Measurements from ENCODE around the gene LRRC74A. TPM values are rescaled to one million over a fixed set of nuclear protein-coding genes. Genes with fewer than 3 reads are reported as not detected.

The LRRC74A gene
- total RNA-seq, 2 experiments from 2014 or later = not detected

DNA sequence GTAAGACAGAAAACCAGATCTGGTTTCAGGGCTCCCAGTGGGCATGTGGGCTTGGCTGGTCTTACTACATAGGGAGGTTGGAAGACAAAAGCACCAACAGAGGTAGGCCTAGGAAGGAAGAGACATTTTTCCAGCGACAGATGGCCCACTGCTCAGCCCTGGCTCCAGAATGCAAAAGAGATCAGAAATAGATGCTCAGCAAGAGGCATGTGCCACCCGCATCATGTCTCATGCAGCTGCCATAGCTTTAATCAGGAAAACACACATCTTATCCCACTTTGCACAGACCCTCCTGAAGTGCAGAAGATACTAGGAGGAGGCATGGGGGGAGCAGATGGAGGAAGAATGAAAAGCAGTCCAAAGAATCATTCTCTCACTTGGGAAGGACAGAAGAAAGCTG, 39.6 kb upstream of the LRRC74A start:
- Mint-ChIP-seq H3K27me3 (no peaks in the 10 kb centered on the region), H3K4me1 (peaks cover 19% of the 10 kb centered on the region), H3K36me3 (peaks cover 3% of the 10 kb centered on the region), H3K27ac (no peak overlapping the region), H3K9me3 (no peaks in the 10 kb centered on the region), H3K4me3 (no peak overlapping the region)
- DNase-seq = no peak

- H3K27ac Mint-ChIP-seq = no peak overlapping the region
- H3K4me1 Mint-ChIP-seq = peaks cover 3% of the 10 kb centered on the region
- H3K36me3 Mint-ChIP-seq = peaks cover 20% of the 10 kb centered on the region
- DNase-seq = no peak
- no peaks in the 10 kb centered on the region for H3K9me3 Mint-ChIP-seq
- H3K4me3 Mint-ChIP-seq = no peak overlapping the region
- no peaks in the 10 kb centered on the region for H3K27me3 Mint-ChIP-seq
Observed at GRCh38 chr14:76792422-76792821, 33.8 kb upstream of the LRRC74A start.

GRCh38 chr14:76793324-76793723, 32.9 kb upstream of the LRRC74A start:
- Mint-ChIP-seq H3K27me3 (no peaks in the 10 kb centered on the region), H3K4me3 (no peak overlapping the region), H3K27ac (no peak overlapping the region), H3K9me3 (no peaks in the 10 kb centered on the region), H3K4me1 (peaks cover 3% of the 10 kb centered on the region), H3K36me3 (peaks cover 25% of the 10 kb centered on the region)
- DNase-seq = no peak

- DNase-seq = no peak
- H3K36me3 Mint-ChIP-seq = peaks cover 26% of the 10 kb centered on the region
- peaks cover 3% of the 10 kb centered on the region for H3K4me1 Mint-ChIP-seq
- H3K27ac Mint-ChIP-seq = no peak overlapping the region
- H3K4me3 Mint-ChIP-seq = no peak overlapping the region
- H3K9me3 Mint-ChIP-seq = no peaks in the 10 kb centered on the region
- H3K27me3 Mint-ChIP-seq = no peaks in the 10 kb centered on the region
Observed at GRCh38 chr14:76793956-76794355, 32.3 kb upstream of the LRRC74A start.

GRCh38 chr14:76806446-76806845, 19.8 kb upstream of the LRRC74A start:
- no peak overlapping the region for H3K4me3 Mint-ChIP-seq
- peaks cover 24% of the 10 kb centered on the region for H3K4me1 Mint-ChIP-seq
- H3K27me3 Mint-ChIP-seq = no peaks in the 10 kb centered on the region
- peaks cover 27% of the 10 kb centered on the region for H3K36me3 Mint-ChIP-seq
- H3K27ac Mint-ChIP-seq = no peak overlapping the region
- no peak for DNase-seq
- no peaks in the 10 kb centered on the region for H3K9me3 Mint-ChIP-seq

- Mint-ChIP-seq H3K36me3 (peaks cover 23% of the 10 kb centered on the region), H3K4me1 (peaks cover 26% of the 10 kb centered on the region), H3K27ac (no peak overlapping the region), H3K9me3 (no peaks in the 10 kb centered on the region), H3K27me3 (no peaks in the 10 kb centered on the region), H3K4me3 (no peak overlapping the region)
- no peak for DNase-seq
Observed at GRCh38 chr14:76808011-76808410, 18.2 kb upstream of the LRRC74A start.

DNA sequence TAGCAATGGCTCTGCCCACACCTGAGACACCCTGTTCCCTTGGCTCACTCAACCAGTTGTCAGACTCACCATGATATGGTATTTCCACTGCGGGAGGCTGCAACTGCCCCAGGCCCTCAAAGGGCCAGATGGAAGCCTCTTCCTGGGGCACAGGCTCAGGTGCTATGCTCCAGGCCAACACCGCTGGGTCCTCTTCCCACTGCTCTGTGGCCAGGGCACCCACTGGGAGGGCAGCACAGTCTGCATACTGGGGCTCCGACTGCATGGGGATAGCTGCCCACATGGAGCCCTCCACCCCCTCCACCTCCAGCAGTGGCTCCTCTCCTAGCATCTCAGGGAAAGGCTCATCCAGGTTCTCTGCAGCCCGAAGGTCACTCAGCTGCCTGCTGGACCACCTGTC, 17.2 kb upstream of the LRRC74A start:
- Mint-ChIP-seq H3K9me3 (no peaks in the 10 kb centered on the region), H3K27me3 (no peaks in the 10 kb centered on the region), H3K36me3 (peaks cover 19% of the 10 kb centered on the region), H3K4me3 (no peak overlapping the region), H3K27ac (no peak overlapping the region), H3K4me1 (peaks cover 24% of the 10 kb centered on the region)
- no peak for DNase-seq

DNA sequence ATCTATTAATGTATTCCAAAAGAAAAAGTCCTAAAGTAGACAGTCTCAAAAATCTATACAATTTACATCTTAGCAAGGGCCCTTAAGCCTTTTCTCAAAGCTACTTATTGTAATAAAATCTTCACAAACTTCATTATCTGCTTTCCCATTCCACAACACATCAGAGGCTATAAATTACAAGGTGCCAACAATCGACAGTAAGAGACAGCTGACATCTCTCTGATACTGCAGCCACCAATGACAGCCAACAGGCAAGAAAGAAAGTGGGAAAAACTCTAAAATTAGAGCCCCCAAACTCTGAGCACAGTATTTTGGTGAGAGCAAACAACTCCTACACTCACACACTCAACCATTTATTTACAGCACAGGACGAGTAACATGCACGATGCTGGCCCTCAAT, 15.7 kb upstream of the LRRC74A start:
- Mint-ChIP-seq H3K36me3 (peaks cover 16% of the 10 kb centered on the region), H3K9me3 (no peaks in the 10 kb centered on the region), H3K4me1 (peaks cover 24% of the 10 kb centered on the region), H3K27ac (no peak overlapping the region), H3K4me3 (peak overlapping the region; percentile 88), H3K27me3 (no peaks in the 10 kb centered on the region)
- no peak for DNase-seq

GRCh38 chr14:76810953-76811400, 15.2 kb upstream of the LRRC74A start:
- H3K27me3 Mint-ChIP-seq = no peaks in the 10 kb centered on the region
- H3K4me3 Mint-ChIP-seq = peak overlapping the region; percentile 88
- no peak overlapping the region for H3K27ac Mint-ChIP-seq
- H3K4me1 Mint-ChIP-seq = peaks cover 24% of the 10 kb centered on the region
- H3K36me3 Mint-ChIP-seq = peaks cover 14% of the 10 kb centered on the region
- DNase-seq = no peak
- H3K9me3 Mint-ChIP-seq = no peaks in the 10 kb centered on the region

- Mint-ChIP-seq H3K27me3 (no peaks in the 10 kb centered on the region), H3K4me1 (peaks cover 24% of the 10 kb centered on the region), H3K4me3 (peak overlapping the region; percentile 88), H3K9me3 (no peaks in the 10 kb centered on the region), H3K36me3 (peaks cover 14% of the 10 kb centered on the region), H3K27ac (peak overlapping the region; percentile 89)
- no peak for DNase-seq
Observed at GRCh38 chr14:76811561-76811960, 14.6 kb upstream of the LRRC74A start.

DNA sequence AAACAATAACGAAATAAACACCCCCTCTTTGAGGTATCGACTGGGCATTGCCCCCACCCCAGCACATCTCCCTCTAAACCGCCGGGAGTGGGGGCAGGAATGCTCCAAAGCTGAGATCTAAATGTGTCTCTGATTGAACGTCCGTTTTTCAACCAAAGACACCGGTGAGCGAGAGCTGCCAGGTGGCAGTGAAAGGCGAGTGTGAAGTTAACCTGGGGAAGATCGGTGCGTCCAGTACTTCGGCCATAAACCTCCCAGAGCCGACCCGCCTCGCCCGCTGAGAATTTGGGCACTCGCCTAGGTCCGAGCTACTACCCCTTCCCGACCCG, 14.2 kb upstream of the LRRC74A start:
- Mint-ChIP-seq H3K27ac (peak overlapping the region; percentile 89), H3K9me3 (no peaks in the 10 kb centered on the region), H3K36me3 (peaks cover 11% of the 10 kb centered on the region), H3K27me3 (no peaks in the 10 kb centered on the region), H3K4me1 (peaks cover 24% of the 10 kb centered on the region), H3K4me3 (peak overlapping the region; percentile 88)
- peak; percentile 12 for DNase-seq

GRCh38 chr14:76812422-76813383, 13.5 kb upstream of the LRRC74A start, which contains the start of gene ANGEL1:
Gene ANGEL1, minus strand, starts transcription at chr14:76812882. Its CDS starts 55 bp downstream, at chr14:76812827.
- Mint-ChIP-seq H3K36me3 (peaks cover 10% of the 10 kb centered on the region), H3K9me3 (no peaks in the 10 kb centered on the region), H3K27ac (peak within 1 kb of the TSS; percentile 89), H3K4me1 (peaks cover 24% of the 10 kb centered on the region), H3K4me3 (peak within 1 kb of the TSS; percentile 88), H3K27me3 (no peaks in the 10 kb centered on the region)
- DNase-seq = peak; percentile 95

DNA sequence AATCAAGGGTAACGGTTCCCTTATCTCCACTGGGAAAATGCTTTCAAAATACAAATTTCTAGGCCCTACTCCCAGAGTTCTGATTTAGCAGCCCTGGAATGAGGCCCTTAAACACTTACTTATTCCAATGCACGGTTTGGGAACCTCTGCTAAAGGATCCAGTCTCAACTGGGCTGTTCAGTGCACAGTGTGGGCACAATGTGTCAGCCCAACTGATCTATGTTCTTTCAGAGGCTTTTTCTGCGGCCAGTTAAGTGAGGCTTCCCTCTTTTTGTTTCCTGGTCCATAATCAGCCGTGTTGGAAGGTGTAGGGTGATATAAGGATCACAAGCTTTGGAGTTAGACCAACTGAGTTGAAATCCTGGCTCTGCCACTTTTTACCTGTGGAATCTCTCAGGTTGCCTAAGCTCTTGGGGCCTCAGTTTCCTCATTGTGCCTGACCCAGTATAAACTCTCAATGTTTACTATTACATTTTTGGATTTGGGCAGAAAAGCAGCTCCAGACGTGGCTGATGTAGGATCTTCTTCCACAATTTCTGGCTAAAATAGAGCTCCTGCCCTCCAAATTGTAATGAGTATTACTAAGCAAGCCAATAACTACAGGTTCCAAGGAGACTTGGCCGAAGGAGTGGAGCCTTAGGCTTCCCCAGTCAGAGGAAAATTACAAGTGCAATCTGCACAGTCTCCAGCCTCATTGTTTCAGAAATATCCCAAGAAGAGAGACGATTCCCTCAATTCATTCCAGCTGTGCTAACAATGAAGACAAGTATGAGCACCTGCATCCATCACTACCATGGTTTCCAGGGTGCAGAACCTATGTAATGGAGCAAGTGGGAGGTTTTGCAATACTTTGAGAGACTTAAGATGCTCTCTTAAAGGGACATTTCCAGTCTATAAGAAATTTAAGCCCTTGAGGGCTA, 11.2 kb upstream of the LRRC74A start:
- Mint-ChIP-seq H3K9me3 (no peaks in the 10 kb centered on the region), H3K4me3 (no peak overlapping the region), H3K27ac (no peak overlapping the region), H3K27me3 (no peaks in the 10 kb centered on the region), H3K36me3 (no peaks in the 10 kb centered on the region), H3K4me1 (peaks cover 16% of the 10 kb centered on the region)
- DNase-seq = no peak

DNA sequence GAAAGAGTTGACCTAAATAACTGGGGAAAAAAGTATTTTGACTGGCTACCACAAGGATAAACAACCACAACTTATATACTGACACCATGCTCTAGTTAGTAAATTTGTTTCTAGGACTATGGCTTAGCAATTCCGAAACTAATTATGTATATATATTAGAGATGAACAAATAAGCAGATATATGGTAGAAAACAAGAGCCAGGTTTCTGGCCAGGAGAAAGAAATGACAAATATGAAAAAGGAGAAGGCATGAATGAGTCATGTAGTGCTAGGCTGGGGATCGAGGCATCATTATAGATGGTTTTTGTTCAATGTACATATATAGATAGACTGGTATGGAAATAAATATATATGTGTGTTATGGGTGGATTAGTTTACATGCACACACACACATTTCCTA, 5.5 kb upstream of the LRRC74A start:
- peaks cover 5% of the 10 kb centered on the region for H3K27me3 Mint-ChIP-seq
- H3K4me3 Mint-ChIP-seq = no peak overlapping the region
- no peaks in the 10 kb centered on the region for H3K36me3 Mint-ChIP-seq
- DNase-seq = no peak
- H3K27ac Mint-ChIP-seq = no peak overlapping the region
- no peaks in the 10 kb centered on the region for H3K4me1 Mint-ChIP-seq
- no peaks in the 10 kb centered on the region for H3K9me3 Mint-ChIP-seq

GRCh38 chr14:76827696-76828296, 1.6 kb downstream of the LRRC74A start:
- H3K36me3 Mint-ChIP-seq = no peaks in the 10 kb centered on the region
- H3K9me3 Mint-ChIP-seq = no peaks in the 10 kb centered on the region
- no peaks in the 10 kb centered on the region for H3K27me3 Mint-ChIP-seq
- no peaks in the 10 kb centered on the region for H3K4me1 Mint-ChIP-seq
- H3K27ac Mint-ChIP-seq = no peak overlapping the region
- DNase-seq = no peak
- no peak overlapping the region for H3K4me3 Mint-ChIP-seq
